GM12872 (cell line): ENCODE data around the gene LUZP2.

ENCODE experiments used
- CTCF ChIP-seq: IDR thresholded peaks from 3 replicates; pipeline ENCODE4 v1.5.1; 2011; ENCODE audit warnings: low read depth, mild to moderate bottlenecking, low read length, moderate library complexity; ENCODE audit not compliant: insufficient read depth

LUZP2 gene

GRCh38 chr11:24515632-24516031 is 18.8 kb downstream of the LUZP2 start:
- no peak for TF ChIP-seq CTCF

GRCh38 chr11:24516638-24517037 is 19.8 kb downstream of the LUZP2 start:
- no peak for TF ChIP-seq CTCF

- no peak for TF ChIP-seq CTCF
These were observed 24.7 kb downstream of the LUZP2 start for GRCh38 chr11:24521601-24522000.

GRCh38 chr11:24524156-24524555 is 27.3 kb downstream of the LUZP2 start:
- no peak for TF ChIP-seq CTCF

GRCh38 chr11:24531528-24531927 is 34.7 kb downstream of the LUZP2 start:
- no peak for TF ChIP-seq CTCF

- no peak for TF ChIP-seq CTCF
These were observed 46.9 kb downstream of the LUZP2 start for GRCh38 chr11:24543771-24544170.

GRCh38 chr11:24556693-24557092 is 59.8 kb downstream of the LUZP2 start:
- no peak for TF ChIP-seq CTCF

- TF ChIP-seq CTCF, result no peak
These were observed 62.5 kb downstream of the LUZP2 start for GRCh38 chr11:24559315-24559714.
